ENCODE results near the gene DAZAP1. TPM values are rescaled to one million over a fixed set of nuclear protein-coding genes. Genes with fewer than 3 reads are reported as not detected.

The DAZAP1 gene
- polyA plus RNA-seq, 1 experiment = 38.3 TPM

- CTCF ChIA-PET = interaction anchor here (0.7 kb wide), 1 partner anchor 139 kb away, joined by 3 read pairs; no protein-coding TSS in a partner anchor
- DNase-seq (ENCODE audit: low read depth) = no peak
- TF ChIP-seq CTCF (IDR thresholded peaks at IDR 0.05; ENCODE audit: insufficient read depth, low read depth, low read length) = no peak
- Histone ChIP-seq H3K36me3 (ENCODE audit: control insufficient read depth, insufficient read depth, low read length) (peaks cover 23% of the 10 kb centered on the region), H3K4me3 (ENCODE audit: low read depth, low read length) (no peak overlapping the region), H3K27me3 (ENCODE audit: control insufficient read depth, insufficient read depth, low read length) (peaks cover 4% of the 10 kb centered on the region)
- POLR2A ChIA-PET = no interaction called here
Observed at GRCh38 chr19:1441677-1442438, 34.5 kb downstream of the DAZAP1 start.

GRCh38 chr19:1445185-1445931, 38.0 kb downstream of the DAZAP1 start:
- Histone ChIP-seq H3K27me3 (ENCODE audit: control insufficient read depth, insufficient read depth, low read length) (peaks cover 14% of the 10 kb centered on the region), H3K36me3 (ENCODE audit: control insufficient read depth, insufficient read depth, low read length) (peaks cover 16% of the 10 kb centered on the region), H3K4me3 (ENCODE audit: low read depth, low read length) (peak overlapping the region; percentile 46)
- TF ChIP-seq CTCF (IDR thresholded peaks at IDR 0.05; ENCODE audit: insufficient read depth, low read depth, low read length) = peak; percentile 32
- ChIA-PET CTCF (interaction anchor here (0.8 to 3.7 kb wide), 19 partner anchors 8 to 201 kb away, joined by 3 to 21 read pairs (median 4); partner anchors contain the start of gene REEP6), POLR2A (interaction anchor here (0.6 kb wide), 1 partner anchor 422 kb away, joined by 4 read pairs; no protein-coding TSS in a partner anchor)
- no peak for DNase-seq (ENCODE audit: low read depth)

- DNase-seq (ENCODE audit: low read depth) = no peak
- peaks cover 10% of the 10 kb centered on the region for H3K36me3 ChIP-seq (ENCODE audit: control insufficient read depth, insufficient read depth, low read length)
- ChIA-PET CTCF (interaction anchor here (0.8 to 3.7 kb wide), 15 partner anchors 8 to 166 kb away, joined by 3 to 21 read pairs (median 6); partner anchors contain the start of gene REEP6), POLR2A (interaction anchor here (0.6 kb wide), 1 partner anchor 130 kb away, joined by 5 read pairs; no protein-coding TSS in a partner anchor)
- TF ChIP-seq CTCF (IDR thresholded peaks at IDR 0.05; ENCODE audit: insufficient read depth, low read depth, low read length) = no peak
- peak overlapping the region; percentile 46 for H3K4me3 ChIP-seq (ENCODE audit: low read depth, low read length)
- H3K27me3 ChIP-seq (ENCODE audit: control insufficient read depth, insufficient read depth, low read length) = peaks cover 21% of the 10 kb centered on the region
Observed at GRCh38 chr19:1445932-1446712, 38.7 kb downstream of the DAZAP1 start.

GRCh38 chr19:1446713-1447481, 39.5 kb downstream of the DAZAP1 start:
- H3K27me3 ChIP-seq (ENCODE audit: control insufficient read depth, insufficient read depth, low read length) = peaks cover 26% of the 10 kb centered on the region
- no peak for TF ChIP-seq CTCF (IDR thresholded peaks at IDR 0.05; ENCODE audit: insufficient read depth, low read depth, low read length)
- no peak for DNase-seq (ENCODE audit: low read depth)
- peaks cover 8% of the 10 kb centered on the region for H3K36me3 ChIP-seq (ENCODE audit: control insufficient read depth, insufficient read depth, low read length)
- H3K4me3 ChIP-seq (ENCODE audit: low read depth, low read length) = no peak overlapping the region
- ChIA-PET POLR2A (interaction anchor here (0.6 kb wide), 1 partner anchor 130 kb away, joined by 5 read pairs; no protein-coding TSS in a partner anchor), CTCF (interaction anchor here (1.2 to 2.2 kb wide), 3 partner anchors 9 to 167 kb away, joined by 3 to 9 read pairs (median 4); no protein-coding TSS in a partner anchor)
